IPS-NIHi11 (cell line): ENCODE data around the gene ARHGEF28.
A peak's percentile ranks its signal among the peaks of the same experiment; 100 is the strongest.

Source experiments
- DNase-seq: peaks from one replicate; pipeline ENCODE4 v3.0.0; 2012; ENCODE audit warnings: mixed read lengths, low spot score

ARHGEF28 gene

GRCh38 chr5:73625944-73626811, at the start of gene ARHGEF28:
TSS of gene ARHGEF28 (plus strand) at chr5:73626196. CDS start at chr5:73684852, 58,656 bp downstream.
- peak; percentile 87 for DNase-seq

GRCh38 chr5:73582285-73583145, 43.5 kb upstream of the ARHGEF28 start:
- DNase-seq: no peak

- no peak for DNase-seq
Measured at GRCh38 chr5:73587923-73588322, 38.1 kb upstream of the ARHGEF28 start.

GRCh38 chr5:73591102-73591695, 34.8 kb upstream of the ARHGEF28 start:
- peak; percentile 65 for DNase-seq

DNA sequence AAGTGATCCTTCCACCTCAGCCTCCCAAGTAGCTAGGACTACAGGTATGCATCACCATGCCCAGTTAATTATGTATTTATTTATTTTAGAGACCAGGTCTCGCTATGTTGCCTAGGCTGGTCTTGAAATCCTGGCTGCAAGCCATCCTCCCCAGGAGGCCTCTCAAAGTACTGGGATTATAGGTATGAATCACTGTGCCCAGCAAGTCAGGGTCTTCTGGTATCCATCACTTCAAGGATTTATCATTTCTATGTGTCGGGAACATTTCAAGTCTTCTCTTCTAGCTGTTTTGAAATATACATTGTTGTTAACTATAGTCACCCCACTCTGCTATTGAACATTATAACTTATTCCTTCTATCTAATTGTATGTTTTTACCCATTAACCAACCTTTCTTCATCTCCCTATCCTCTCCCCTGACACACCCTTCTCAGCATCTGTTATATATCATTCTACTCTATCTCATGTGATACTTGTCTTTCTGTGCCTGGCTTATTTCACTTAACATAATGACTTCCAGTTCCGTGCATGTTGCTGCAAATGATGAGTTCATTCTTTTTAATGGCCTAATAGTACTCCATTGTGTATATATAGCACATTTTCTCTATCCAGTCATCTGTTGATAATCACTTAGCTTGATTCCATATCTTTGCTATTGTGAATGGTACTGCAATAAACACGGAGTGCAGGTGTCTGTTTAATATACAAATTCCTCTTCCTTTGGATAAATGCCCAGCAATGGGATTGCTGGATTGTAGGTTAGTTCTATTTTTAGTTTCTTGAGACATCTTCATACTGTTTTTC, 34.1 kb upstream of the ARHGEF28 start:
- DNase-seq: no peak

GRCh38 chr5:73592551-73592950, 33.4 kb upstream of the ARHGEF28 start:
- no peak for DNase-seq

DNA sequence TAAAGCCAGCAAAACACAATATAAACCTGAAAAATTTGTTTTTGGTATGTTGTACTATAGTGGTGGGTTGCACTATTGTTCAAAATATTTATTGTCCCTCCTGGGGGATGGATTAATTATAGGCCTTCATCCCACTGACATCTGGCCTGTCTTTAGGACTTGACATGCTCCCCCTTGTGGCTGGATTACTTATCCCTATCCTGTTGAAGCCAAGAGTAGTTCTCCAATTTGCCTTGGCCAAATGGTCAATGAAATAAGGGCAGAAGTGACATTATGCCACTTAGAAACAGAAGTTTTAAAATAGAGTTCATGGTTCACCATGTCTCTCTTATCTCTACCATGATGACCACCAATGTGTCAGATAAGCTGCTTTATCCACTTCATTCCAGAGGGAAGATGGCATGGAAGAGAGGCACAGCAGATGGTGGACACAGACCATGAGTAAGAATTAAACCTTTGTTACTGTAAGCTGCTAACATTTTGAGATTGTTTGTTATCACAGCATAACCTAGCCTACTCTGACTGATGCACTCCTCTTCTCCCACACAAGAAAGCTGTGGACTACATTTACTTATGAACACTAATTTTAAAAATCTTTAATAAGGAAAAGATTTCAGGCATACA, 29.2 kb upstream of the ARHGEF28 start:
- DNase-seq: peak; percentile 41

GRCh38 chr5:73599380-73599779, 26.6 kb upstream of the ARHGEF28 start:
- DNase-seq: no peak

DNA sequence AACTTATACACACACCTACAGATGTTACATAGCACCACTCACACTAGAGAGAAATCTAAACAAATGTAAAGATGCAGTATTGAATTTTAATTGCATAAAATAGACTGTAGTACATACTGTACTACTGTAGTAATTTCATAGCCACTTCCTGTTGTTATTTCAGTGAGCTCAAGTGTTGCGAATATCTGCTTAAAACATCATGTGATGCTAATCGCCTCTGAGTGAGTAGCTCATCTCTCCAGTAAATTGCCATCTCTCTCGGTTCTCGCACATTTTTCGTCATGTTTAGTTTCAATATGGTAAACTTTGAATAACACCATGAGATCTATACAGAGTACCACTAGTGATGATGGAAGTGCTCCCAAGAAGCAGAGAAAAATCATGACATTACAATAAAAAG, 22.0 kb upstream of the ARHGEF28 start:
- no peak for DNase-seq

DNA sequence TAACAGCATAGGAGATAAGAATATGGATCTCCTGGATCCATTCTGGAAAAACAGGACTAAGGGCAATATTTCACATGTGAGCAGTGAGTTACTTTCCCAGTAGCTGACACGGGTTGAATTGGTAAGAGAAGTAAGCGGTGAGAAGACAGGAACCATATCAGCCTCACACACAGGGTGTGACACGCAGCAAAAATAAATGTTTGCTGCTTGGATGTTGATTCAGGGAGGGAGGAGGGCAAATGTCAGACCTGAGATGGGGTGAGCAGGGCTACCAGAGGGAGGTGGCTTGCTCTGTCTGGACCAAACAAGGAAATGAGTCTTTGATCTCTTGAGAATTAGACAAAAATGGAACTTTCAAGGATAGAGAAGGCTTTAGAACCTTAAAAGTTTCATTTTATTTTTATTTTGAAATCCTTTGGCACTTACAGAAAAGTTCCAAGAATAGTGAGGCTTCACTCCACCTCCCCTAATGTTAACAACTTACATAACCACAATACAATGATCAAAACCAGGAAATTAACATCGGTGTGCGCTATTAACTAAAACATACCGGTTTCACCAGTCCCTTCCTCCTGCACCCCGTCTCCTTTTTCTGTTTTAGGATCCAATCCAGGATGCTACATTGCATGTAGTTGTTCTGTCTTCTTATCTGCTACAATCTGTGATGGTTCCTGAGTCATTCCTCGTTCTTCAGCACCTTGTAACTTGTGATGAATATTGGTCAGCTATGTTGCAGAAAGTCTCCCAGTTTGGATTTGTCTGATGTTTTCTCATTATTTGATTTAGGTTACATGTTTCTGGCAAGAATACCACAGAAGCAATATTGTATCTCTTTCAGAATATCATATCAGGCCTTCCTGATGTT, 20.5 kb upstream of the ARHGEF28 start:
- DNase-seq: no peak

DNA sequence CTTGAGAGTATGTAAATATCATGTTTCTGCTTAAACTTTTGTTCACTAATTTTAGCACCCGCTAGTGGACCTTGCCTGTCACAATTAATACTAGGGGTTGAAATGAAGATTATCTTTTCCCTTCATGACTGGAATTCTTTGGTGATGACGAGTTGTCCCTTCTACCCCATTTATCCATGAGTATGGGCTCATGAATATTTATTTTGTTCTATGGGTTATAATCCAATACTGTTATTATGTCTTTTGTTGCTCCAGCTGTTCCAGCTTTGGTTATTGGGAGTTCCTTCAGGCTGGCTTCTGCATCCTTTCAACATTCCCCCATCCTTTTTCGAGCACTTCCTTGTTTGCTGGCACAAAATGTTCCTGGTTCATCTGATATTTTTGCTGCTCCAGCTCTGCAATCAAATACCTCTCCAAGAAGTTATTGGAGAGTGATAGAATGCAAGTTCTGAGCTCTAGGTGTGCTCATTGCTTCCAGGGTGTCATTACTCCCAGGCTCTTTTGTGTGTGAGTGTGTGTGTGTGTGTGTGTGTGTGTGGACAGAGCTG, 19.7 kb upstream of the ARHGEF28 start:
- DNase-seq: no peak

- DNase-seq: no peak
Measured at GRCh38 chr5:73607228-73607627, 18.8 kb upstream of the ARHGEF28 start.

GRCh38 chr5:73612799-73613198, 13.2 kb upstream of the ARHGEF28 start:
- no peak for DNase-seq

DNA sequence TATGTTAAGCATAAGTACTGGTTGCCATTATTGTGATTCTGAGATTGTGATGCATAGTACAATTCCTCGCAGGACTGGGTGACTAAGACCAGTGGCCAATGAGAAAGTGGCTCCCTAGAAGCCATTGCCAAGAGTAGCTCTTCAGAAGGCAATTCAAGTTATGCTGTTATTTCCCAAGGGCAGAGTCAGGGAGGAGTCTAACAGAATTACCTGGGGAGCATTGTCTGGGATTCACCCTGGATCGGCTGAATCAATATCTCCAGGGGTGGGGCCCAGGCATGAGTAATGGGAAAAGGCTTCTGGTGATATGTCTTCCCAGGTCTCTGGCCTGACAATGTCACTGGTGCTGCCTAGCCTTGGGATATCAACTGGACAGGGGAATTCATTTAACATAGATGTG, 10.9 kb upstream of the ARHGEF28 start:
- DNase-seq: no peak

DNA sequence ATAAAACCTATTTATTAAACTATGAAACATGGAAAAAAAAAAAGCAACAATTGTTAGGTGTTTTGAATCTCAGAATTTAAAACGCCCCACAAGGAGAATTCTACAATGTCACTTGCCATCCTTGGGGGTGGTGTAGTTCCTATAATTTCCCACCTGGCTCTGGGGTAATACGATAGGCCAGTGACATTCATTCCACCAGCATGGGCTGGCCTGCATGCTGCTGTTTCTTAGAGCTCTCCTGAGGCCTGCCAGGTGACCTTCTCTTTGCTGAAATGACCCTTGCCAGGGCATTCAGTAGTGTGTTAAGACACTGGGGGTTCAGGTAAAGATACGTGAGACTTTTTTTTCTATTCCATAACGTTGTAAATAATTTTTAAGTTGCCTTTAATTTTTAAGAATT, 10.0 kb upstream of the ARHGEF28 start:
- DNase-seq: no peak

GRCh38 chr5:73617510-73618279, 8.3 kb upstream of the ARHGEF28 start:
- DNase-seq: no peak

DNA sequence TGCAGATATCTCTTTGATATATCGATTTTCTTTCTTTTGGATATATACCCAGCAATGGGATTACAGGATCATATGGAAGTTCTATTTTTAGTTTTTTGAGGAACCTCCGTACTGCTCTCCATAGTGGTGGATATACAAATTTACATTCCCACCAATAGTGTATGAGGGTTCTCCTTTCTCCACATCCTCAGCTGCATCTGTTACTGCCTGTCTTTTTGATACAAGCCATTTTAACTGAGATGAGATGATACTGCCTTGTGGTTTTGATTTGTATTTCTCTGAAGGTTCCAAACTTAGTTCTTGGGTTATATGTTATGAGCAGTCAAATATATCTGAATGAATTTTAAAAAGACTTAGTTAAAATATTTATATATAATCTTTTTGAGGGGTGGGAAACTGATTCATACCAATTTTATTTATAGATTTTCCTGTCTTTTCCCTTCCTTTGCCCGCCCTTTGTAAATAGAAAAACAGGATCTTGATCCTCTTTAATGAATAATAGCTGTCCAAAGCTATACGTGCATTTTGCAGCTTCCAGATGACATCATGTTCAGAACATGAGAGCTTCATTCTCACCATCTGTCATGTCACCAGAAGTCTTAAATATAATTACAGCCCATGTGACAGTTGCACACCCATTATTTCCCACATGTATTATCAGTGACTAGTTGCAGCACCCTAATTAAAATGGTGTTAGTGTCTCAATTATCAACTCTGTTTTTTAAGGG, 6.2 kb upstream of the ARHGEF28 start:
- no peak for DNase-seq

GRCh38 chr5:73620334-73620687, 5.7 kb upstream of the ARHGEF28 start:
- DNase-seq: no peak

DNA sequence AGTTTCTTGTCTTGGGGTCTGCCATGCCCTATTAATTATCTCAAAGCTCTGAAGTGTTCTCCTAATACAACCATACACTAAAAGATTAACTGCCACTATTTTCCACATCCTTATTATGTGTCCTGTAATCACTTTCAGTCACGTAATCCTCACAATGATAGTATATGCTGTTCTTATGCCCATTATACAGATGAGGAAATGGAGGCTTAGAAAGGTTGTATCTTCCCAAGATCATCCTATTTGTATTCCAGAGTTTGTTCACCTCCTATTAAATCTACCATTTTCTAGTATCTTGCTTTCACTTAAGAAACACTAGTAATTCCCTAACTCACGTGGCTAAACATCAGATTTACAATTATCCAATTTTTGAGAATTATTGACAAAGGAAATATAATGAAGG, 2.9 kb upstream of the ARHGEF28 start:
- no peak for DNase-seq
